Cortex of kidney (tissue), 1 donor: Measurements from ENCODE around the gene ANO7.

Source experiments
- DNase-seq: peaks from one replicate; lab custom pipeline; 2025; lab: John Stamatoyannopoulos, UW

Gene ANO7

DNA sequence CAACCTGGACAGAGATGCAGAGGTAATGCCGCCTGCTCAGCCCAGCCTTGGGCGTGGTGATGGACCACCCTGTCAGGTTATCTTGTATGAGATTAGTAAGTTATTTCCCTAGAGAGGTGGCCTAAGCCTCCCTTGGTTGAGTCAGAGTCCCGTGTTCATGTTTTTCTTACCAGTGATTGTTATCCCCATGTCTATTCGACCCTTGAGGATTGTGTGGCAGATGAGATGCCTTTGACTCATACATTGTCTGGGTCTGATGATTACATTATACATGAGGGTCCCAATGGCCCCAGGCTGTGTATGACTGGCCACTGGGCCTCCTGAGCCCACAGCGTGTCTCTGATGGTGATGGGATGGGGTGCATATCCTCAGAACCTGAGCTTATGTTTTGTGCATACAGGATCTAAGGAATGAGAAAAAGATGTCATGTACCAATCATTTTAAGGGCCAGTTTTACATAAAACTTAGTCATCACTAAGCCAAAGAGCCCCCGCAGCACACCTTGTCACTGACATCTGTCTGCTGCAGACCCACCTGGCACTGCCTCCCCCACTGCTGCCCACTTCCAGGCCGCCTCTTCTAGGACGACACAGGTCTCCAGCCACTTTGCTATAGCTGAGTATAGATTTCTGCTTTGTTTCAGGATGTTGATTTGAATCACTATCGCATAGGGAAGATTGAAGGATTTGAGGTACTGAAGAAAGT lies 30.5 kb upstream of the ANO7 start:
- DNase-seq, result no peak

DNA sequence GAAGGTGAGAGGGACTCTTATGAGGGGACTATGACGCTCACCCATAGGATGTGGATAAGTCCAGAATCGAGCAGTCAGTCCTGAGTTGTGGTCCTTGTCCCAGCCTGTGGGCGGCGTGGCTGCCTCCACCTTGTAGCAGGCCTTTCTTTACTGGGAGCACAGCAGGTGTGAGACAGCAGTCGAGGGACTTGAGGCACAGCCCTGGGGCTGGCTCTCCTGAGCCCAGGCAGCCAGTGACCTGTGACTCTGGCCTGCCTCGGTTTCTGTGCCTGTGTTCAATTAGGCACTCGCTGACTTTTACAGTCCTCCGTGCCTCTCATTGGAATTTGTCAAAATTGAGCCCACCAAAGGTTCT lies 30.0 kb upstream of the ANO7 start:
- no peak for DNase-seq

DNA sequence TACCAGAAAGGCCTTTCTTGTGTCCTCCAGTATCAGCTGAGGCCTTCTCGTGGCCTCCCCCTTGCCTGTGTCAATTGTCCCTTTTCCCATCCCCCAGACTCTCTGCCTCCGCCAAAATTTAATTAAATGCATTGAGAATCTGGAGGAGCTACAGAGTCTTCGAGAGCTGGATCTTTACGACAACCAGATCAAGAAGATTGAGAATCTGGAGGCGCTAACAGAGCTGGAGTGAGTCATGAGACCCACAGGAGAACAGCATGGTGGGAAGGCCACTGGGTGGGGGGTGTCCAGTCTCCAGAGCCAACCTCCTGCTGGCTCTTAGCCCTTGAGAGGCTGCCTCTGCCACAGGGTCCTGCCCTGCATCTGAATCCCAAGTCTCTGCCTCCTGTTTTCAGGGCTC lies 29.4 kb upstream of the ANO7 start:
- no peak for DNase-seq

DNA sequence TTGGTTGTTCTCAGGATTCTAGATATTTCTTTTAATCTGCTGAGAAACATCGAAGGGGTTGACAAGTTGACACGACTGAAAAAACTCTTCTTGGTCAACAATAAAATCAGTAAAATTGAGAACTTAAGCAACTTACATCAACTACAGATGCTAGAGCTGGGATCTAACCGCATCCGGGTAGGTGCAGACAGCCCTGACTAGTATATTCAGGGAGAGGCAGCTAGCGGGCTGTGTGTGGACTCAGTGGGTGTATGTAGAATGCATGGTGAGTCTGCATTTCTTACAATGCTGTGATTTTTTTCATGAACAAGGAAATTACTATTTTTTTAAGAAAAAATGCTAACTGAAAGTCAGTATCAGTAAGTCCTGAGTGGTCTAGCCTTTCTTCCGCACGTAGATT lies 28.2 kb upstream of the ANO7 start:
- DNase-seq, result no peak

DNA sequence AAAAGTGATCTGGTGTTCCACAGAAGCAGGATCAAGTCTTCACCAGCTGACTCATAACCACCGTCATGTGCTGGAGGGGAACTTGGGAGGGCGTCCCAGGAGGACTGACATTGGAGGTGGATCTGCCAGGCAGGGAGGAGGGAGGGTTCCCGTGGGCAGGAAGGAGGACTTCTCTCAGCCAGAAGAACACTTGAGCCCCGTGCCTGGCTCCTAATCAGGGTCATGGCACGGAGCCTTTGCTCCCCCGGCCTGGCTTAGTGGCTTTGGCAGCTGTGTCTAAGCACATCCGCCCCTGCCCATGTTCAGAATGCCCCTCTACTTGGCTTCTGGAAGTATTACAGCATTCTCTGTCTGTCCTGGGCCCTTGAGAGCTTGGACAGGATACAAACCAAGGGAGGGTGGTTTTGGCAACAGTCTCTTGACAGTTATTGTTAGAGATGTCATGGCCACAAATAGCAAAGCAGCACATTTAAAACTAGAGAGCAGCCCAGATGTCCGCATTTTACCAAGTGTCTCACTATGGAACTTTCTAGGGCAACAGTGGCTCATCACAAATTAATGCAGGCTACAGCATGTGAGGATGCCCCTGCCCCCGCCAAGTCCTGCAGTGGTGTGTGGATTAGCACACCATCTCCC lies 26.7 kb upstream of the ANO7 start:
- no peak for DNase-seq

DNA sequence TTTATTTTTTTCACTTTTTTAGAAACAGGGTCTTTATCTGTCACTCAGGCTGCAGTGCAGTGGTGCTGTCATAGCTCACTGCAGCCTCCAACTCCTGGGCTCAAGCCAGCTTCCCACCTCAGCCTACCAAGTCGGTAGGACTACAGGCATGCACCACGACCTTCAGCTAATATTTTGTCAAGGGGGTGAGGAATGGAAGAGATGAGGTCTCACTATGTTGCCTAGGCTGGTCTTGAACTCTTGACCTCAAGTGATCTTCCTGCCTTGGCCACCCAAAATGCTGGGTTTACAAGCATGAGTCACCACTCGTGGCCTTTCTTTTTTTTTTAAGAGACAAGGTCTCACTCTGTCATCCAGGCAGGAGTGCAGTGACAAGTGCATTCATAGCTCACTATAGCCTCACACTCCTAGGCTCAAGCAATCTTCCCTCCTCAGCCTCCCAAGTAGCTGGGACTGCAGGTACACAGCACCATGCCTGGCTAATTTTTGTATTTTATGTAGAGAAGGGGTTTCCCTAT lies 24.8 kb upstream of the ANO7 start:
- DNase-seq, result no peak

DNA sequence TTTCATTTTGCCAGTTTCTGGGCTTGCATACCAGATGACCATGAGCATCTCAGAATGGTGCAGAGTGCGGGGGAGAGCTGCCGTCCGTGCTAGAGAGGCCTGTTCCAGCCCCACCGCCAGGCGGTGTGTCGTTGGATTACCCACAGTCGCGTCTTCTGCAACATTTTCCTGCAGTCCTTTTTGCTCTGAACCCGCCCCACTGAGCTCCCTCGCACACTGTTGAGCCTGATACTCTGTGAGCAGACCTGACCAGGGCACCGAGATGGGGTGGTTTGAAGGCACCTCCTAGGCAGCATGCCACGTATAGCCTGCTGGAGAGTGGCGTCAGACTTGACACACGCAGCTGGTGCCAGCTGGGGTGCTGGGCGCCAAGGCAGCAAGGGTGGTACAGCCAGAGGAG lies 20.1 kb upstream of the ANO7 start:
- no peak for DNase-seq

DNA sequence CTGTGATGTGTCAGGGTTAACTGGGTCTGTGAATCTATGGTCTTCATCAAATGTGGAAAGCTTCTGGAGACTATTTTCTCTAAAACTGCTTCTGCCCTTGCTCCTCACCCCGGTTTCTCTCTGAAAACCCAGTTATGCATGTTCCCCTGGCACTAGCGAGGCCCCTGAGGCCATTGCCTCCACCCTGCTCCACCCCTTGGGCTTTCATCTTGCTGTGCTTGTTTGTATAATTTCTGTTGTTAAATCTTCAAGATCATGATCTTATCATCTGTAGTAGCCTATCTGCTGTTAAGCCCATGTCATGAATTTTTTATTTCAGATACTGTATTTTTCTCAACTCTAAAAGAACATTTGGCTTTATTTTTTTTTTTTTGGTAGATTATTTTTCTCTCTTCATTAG lies 14.9 kb upstream of the ANO7 start:
- DNase-seq, result no peak

DNA sequence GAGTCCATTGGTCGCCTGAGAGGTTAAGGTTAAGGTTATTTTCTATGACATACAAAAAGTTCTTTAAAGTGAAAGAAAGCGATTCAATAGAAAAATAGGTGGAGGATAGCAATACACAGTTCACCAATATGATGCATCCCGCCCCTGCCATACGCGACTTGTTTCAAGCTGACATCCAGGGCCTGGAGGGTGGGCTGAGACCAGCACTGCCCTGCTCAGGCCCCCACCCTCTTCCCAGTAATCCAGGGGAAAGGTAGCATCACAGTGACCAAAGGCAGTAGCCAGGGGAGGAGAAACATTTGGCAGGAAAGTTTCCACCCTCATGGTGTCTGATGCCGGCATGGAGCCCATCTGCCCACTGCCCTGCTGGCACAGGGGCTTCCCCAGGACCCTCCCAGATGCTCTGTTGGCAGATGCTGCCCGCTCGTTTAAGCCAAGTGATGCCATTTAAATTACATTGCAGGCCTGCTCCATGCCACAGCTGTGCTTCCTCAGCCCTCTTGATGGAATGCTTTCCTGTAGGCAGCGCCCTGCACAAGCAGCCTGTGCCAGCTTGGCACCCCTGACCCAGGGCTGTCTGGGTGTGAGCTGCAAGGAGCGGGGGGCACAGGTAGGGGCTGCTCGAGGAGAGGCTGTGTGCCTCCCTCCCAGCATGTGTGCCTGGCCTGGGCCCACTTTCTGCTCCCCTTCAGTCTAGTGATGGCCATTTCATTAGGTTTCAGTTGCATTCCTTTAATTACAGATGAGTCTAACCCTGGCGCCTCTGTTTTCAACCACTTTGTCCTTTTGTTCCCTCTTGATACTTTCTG lies 10.7 kb upstream of the ANO7 start:
- DNase-seq, result no peak

DNA sequence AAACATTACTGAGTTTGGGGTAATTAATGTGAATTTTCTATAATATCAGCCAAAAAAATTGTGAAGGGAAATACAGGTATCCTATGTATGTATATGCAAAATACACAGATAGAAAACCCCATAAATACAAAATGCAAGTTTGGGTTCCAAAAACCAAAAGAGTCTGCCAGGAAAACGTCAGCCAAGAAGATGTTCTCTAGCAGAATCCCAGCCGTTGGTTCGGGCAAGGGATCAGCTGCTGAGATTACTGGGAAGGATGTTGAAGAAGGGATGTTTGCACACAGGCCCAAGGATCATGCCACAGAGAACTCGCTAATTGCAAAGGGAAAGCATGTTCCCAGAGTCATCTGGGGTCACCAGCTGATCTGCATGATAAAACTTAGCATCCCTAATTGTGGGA lies 9.5 kb upstream of the ANO7 start:
- no peak for DNase-seq

DNA sequence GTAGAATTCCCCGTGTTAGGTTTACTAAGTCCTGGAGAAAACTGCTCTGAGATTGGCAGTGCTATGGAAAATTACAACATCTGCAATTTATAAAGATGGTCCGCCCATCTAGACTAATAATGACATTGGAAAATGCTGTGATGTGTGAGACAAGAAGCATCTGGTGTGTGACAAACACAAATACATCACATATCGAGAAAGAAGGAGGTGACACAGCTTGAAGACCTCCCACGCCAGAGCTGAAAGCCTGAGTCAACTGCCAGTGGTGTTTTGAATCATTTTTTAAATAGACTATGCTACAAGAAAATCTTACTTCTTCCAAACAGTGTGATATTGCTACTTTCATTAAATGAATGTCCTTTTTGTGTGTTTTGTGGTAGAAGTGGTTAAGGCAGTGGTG lies 8.6 kb upstream of the ANO7 start:
- no peak for DNase-seq

DNA sequence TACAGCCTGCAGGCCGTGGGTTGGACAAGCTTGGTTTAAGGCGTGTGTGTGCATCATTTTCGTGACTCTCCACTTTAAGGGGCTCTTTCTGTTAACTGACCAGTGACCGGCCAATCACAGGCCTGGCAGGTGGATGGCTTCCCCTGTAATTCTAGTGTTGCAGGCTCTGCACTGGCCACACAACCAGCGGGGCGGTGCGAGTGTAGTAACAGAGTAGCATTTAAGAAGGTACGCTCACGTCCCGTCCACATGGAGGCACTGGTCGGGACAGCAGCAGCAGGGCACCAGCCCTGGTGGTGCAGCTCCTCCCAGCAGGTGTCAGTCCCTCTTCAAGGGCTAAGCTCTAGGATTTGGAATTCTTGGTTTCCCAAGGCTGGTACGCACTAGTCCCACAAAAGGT lies 8.0 kb upstream of the ANO7 start:
- DNase-seq, result no peak

DNA sequence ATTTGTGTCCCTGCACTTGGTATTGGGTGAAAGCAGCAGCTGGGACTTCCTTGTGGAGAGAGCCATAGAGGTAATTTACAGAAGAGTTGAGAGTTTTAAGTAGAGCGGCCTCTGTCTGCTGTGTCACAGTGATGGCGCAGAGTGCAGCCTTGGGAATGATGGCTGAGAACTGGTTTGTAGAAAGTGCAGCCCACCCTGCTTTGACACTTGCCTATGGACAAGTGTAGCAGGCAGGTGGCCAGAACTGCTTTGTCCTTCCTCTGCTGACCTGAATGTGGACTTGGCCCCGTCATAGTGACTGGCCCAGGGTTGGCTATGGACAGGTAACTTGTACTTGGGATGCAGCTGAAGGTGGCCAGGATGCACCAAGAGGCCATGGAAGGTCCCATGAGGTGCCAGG lies 6.4 kb upstream of the ANO7 start:
- DNase-seq, result no peak

DNA sequence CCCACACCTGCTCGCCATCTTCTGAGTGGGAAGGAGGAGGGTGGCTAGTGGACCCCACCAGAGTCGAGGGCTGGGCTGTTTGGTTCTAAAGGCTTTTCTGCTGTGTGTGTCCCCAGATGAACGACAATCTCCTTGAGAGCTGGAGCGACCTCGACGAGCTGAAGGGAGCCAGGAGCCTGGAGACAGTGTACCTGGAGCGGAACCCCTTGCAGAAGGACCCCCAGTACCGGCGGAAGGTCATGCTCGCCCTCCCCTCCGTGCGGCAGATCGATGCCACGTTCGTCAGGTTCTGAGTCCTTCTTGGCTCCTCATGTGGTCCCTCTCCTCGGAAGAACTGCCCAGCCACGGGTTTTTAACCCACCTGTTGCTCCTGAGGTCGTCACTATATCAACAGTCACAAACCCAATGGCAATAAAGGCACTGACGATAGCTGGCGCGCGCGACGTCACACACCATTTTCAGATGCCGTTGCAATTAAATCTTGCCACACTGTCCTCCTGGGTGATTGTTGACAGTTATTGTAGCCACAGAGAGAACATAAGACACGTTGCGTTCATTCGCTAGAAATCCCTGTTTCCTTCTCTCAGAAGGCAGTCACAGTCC lies 5.8 kb upstream of the ANO7 start:
- DNase-seq, result no peak

DNA sequence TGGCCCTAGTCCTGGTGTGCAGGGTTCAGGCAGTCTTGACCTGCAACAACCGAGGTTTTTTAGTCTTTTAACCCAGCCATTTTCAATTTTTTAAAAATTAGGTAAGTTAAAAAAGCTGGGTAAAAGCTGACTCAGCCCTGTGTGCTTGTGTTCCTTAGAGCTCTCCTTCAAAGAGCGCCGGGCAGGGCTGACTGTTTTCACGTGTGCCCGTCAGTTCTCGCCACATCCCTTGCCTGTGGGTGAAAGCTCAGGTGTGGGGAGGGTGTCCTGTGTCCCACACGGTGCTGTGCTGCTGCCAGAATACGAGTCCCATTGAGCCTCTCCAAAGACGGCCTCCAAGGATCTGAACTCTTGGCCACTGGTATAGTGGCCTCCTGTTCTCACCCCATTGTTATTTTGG lies 5.3 kb upstream of the ANO7 start:
- no peak for DNase-seq

DNA sequence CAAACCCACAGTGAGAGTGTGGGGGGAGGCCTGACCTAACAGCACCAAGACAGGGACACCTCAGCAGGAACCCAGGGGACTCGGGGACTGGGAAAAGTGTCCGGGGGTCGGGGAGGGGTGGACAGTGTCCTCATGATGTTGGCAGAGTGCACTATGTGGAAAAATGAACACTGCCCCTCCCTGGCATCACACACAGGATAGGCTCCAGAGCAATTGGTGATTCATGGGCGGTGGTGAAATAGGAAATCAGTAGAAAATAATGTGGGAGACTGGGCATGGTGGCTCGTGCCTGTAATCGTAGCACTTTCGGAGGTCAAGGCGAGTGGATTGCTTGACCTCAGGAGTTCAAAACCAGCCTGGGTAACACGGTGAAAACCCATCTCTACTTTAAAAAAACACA lies 3.6 kb upstream of the ANO7 start:
- no peak for DNase-seq

DNA sequence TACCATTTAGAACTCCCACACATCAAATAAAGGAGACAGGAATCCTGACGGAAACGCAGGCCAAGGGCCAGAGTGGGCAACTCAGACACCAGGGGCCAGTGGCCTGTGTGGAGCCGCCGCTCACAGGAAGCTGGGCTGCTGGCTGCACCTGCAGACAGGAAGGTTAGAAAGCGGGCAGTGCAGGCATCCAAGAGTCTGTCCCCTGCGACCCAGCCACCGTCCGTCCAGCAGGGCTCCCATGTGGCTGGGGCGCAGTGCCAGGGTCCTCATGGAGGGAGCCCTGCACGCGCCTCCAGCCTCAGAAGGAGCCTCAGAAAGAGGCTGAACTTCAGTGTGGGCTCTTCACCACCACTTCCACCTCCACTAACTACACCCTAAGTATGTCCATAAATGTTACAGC lies 2.5 kb upstream of the ANO7 start:
- DNase-seq, result no peak

DNA sequence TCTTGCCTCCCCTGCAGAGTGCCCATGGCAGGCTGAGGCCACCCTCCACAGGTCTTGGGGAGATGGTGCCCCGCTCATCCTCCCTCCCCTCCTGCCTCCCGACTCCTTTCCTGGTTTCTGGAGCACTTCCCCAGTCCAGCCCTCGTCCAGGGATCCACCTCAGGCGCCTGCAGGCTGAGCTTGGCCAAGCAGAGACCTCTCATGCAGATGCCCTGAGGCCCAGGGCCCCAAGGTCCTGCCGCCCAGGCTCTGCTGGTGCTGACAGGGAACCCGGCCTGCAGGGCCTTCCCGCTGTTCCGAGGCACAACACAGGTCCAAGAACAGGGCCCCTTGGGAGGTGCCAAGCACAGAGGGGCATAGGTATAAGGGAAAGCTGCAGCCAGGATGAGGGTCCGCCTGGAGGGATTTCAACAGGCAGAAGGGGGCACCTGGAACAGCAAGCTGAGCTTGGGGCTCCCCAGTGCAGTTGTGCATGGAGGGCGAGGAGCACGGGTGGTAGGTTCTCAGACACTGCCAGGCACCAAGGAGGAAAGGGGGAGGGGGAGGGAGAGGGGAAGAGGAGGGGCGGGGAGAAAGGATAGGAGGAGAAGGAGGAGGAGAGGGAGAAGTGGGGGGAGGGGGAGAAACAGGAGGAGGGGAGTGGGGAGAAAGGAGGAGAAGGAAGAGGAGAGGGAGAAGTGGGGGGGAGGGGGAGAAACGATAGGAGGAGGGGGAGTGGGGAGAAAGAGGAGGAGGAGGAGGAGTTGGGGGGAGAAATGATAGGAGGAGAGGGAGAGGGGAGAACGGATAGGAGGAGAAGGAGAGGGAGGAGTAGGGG lies 1.2 kb upstream of the ANO7 start:
- no peak for DNase-seq

DNA sequence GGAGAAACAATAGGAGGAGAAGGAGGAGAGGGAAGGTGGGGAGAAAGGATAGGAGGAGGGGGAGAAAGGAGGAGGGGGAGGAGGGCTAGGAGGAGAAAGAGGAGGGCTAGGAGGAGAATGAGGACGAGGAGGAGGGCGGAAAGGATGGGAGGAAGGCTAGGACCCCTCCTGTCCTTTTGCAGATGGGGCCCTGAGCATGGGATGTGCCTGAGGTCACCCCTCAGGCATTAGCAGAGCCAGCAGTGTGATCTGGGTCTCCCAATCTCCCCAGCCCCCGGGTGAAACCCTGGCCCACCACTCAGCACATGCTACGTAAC lies 601 bp upstream of the ANO7 start:
- DNase-seq, result no peak

DNA sequence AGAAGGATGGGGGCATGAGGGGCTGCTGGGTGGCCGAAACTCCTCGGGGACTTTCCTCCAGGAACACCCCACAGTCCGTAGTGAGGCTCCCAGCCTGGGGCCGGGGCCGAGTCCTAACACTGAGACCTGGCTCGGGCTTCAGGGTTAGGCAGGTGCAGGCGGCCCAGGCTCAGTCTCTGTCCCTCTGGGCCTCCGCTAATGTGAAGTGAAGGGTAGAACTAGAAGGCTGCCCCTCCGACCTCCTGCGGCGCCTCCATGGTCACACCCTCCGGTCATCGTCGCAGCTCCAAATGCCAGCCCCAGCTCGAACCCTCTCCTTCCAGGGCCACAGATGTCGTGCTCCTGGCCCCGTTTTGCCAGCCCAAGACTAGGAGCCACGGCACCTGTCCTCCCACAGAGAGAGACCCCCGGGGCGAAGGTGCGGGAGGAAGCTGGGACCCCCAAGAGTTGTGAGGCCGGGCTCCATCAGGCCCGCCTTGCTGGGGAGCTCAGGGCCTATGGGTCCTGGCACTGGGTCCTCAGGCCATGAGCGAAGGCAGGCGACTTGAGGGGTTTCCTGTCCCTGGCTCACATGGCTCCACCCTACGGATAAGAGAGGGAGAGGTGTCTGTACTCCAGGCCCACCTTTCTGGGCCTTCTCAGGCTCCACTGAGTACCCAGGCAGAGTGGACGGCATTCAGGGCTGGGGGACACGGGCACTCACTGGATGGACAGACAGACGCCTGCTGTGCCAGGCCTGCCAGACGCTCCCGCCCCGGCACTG lies 797 bp downstream of the ANO7 start:
- DNase-seq, result no peak

DNA sequence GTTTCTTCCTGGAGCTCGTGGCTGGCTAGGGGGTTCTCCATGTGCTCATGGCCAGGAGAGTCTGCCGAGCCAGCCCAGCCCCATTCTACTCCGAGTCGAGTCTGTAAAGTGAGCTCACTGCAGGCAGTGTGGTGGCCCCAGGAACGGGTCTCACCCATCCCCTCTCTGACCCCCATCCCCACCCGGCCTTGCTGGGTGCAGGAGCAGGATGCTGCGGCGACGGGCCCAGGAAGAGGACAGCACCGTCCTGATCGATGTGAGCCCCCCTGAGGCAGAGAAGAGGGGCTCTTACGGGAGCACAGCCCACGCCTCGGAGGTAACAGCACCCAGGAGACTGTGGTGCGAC lies 1.4 kb downstream of the ANO7 start:
- DNase-seq, result no peak
